HepG2 (cell line): Measurements from ENCODE around the gene HHIPL1. TPM values are rescaled to one million over a fixed set of nuclear protein-coding genes. Genes with fewer than 3 reads are reported as not detected.

Experiments used
- ATAC-seq: fragments of 200-7000 bp; cut with Tn5 transposase; 3 replicates; pipeline ENCODE4 v1.9.1; 2020; ENCODE audit warnings: mild to moderate bottlenecking, moderate library complexity
- BruUV-seq: library from RNA; stranded (reverse); fragments of 400-500 nt; replicated peaks from 2 replicates; lab custom pipeline; 2021; lab: Mats Ljungman, UMichigan
- CTCF ChIA-PET: fragments of 300-600 bp; formaldehyde crosslinking; extraction: SDS; loops from one replicate; lab custom pipeline; 2021; ENCODE audit warnings: low total read pairs, inconsistent platforms, low intra/inter-chr PET ratio; lab: Yijun Ruan, JAX
- POLR2A ChIA-PET: fragments of 350-600 bp; sonication (Branson Sonifier 250); formaldehyde crosslinking; loops from one replicate; lab custom pipeline; 2020; ENCODE audit warnings: antibody characterized with exemption, inconsistent platforms; lab: Yijun Ruan, JAX
- DNase-seq: peaks from one replicate; pipeline ENCODE4 v3.0.0-alpha.2; 2015; ENCODE audit warnings: low spot score
- FAIRE-seq: peaks from 3 replicates; lab custom pipeline; 2011; peaks lifted over from hg19 to GRCh38; lab: Jason Lieb, UNC
- H2AFZ ChIP-seq: one replicate; pipeline ENCODE4 v1.6.1; 2011; ENCODE audit warnings: low read length, inconsistent platforms
- H3K27ac ChIP-seq: fragments of 300-600 bp; 3 replicates; pipeline ENCODE4 v1.8.0; 2011; ENCODE audit warnings: mixed run types, mild to moderate bottlenecking, mixed read lengths, low read length, inconsistent platforms; ENCODE audit not compliant: insufficient read depth; ENCODE audit errors: extremely low read length
- H3K27me3 ChIP-seq, 2 experiments: fragments of 200-600 bp in 1 of 2; 2 replicates in 1 of 2; 3 replicates in 1 of 2; pipeline versions ENCODE4 v1.6.0 to v1.8.0; 2011; ENCODE audit warnings: low read length in 2 of 2, mild to moderate bottlenecking in 2 of 2, moderate library complexity in 2 of 2, inconsistent platforms in 1 of 2; ENCODE audit not compliant: insufficient read depth in 2 of 2, control insufficient read depth in 1 of 2
- H3K36me3 ChIP-seq, 2 experiments: fragments of 200-600 bp in 1 of 2; replicated peaks in 1 of 2; 2 replicates in 1 of 2; 3 replicates in 1 of 2; pipeline versions ENCODE4 v1.5.1 to v1.8.0; 2011; ENCODE audit warnings: low read length in 2 of 2, inconsistent platforms in 1 of 2; ENCODE audit not compliant: insufficient read depth in 2 of 2, control insufficient read depth in 1 of 2
- H3K4me1 ChIP-seq: 2 replicates; pipeline ENCODE4 v1.5.1; 2012; ENCODE audit warnings: low read length, inconsistent platforms; ENCODE audit not compliant: insufficient read depth
- H3K4me2 ChIP-seq: 2 replicates; pipeline ENCODE4 v1.6.0; 2011; ENCODE audit warnings: low read depth, low read length, inconsistent platforms
- H3K4me3 ChIP-seq, 3 experiments: fragments of 200-600 bp in 1 of 3; sonication (generic), shearing (Covaris generic) in 1 of 3; replicated peaks in 1 of 3; 2 replicates each; pipeline ENCODE4 v1.5.1; 2011 to 2016; ENCODE audit warnings: low read length in 3 of 3, inconsistent platforms in 2 of 3, low read depth in 2 of 3, mild to moderate bottlenecking in 2 of 3, control low read depth in 1 of 3, mixed read lengths in 1 of 3; ENCODE audit not compliant: insufficient read depth in 1 of 3
- H3K79me2 ChIP-seq: one replicate; pipeline ENCODE4 v1.6.1; 2011; ENCODE audit warnings: low read length, inconsistent platforms; ENCODE audit not compliant: insufficient read depth
- H3K9ac ChIP-seq: 2 replicates; pipeline ENCODE4 v1.6.0; 2011; ENCODE audit warnings: mild to moderate bottlenecking, low read depth, low read length, inconsistent platforms; ENCODE audit not compliant: insufficient read depth
- H3K9me3 ChIP-seq: 2 replicates; pipeline ENCODE4 v1.5.1; 2012; ENCODE audit warnings: mild to moderate bottlenecking, low read length
- H4K20me1 ChIP-seq: 2 replicates; pipeline ENCODE4 v1.6.0; 2011; ENCODE audit warnings: inconsistent platforms, mild to moderate bottlenecking, low read length, moderate library complexity; ENCODE audit not compliant: insufficient read depth
- ZNF142 ChIP-seq: sonication (generic); formaldehyde crosslinking; IDR thresholded peaks from 2 replicates; pipeline ENCODE4 v1.4.0; 2020; ENCODE audit warnings: missing genetic modification reagents
- ZNF629 ChIP-seq: sonication (generic); formaldehyde crosslinking; conservative IDR thresholded peaks from 2 replicates; pipeline ENCODE4 v1.5.0; 2020; ENCODE audit warnings: missing genetic modification reagents
- ZNF652 ChIP-seq: IDR thresholded peaks from 2 replicates; pipeline ENCODE4 v1.6.1; 2016; ENCODE audit warnings: low read depth, borderline replicate concordance
- ZNF768 ChIP-seq: sonication (generic); formaldehyde crosslinking; IDR thresholded peaks from 2 replicates; pipeline ENCODE4 v1.4.0; 2020; ENCODE audit warnings: missing genetic modification reagents
- WGBS: methylation state at CpG from one replicate; pipeline ENCODE4 v1.1.6; 2017; ENCODE audit warnings: low lambda C conversion rate; 5-methylcytosine and 5-hydroxymethylcytosine counted together
- in situ Hi-C: cut with HindIII; loops from 2 replicates; pipeline ENCODE4 v1.10.0; 2017; ENCODE audit warnings: low pct_unique_long_range_greater_than_20kb; ENCODE audit not compliant: extremely low pct_ligation_motif_present
- intact Hi-C: fragments of 100-400 bp; cut with micrococcal nuclease; formaldehyde crosslinking; loops from one replicate; pipeline ENCODE4 v1.10.0; 2022; ENCODE audit not compliant: unreplicated experiment
- polyA plus RNA-seq, 8 experiments: library from polyadenylated mRNA; depleted of rRNA in 3 of 8; stranded (reverse) in 7 of 8; unstranded in 1 of 8; fragments of >200 nt; fragmentation: Illumina TruSeq in 4 of 8; extraction: Trizol in 4 of 8; gene quantifications; 2 replicates each; pipeline versions ENCODE4 v1.2.1 to v1.2.3, GENCODE V29; 2011 to 2016; ENCODE audit warnings: low read depth in 4 of 8, missing spikeins in 1 of 8, mixed read lengths in 1 of 8; ENCODE audit not compliant: insufficient read depth in 1 of 8
- total RNA-seq, 5 experiments: library from RNA; depleted of rRNA; stranded (reverse); fragments of >200 nt; fragmentation: Illumina TruSeq; extraction: Trizol; gene quantifications; 2 replicates each; pipeline ENCODE4 v1.2.3, GENCODE V29; 2016; ENCODE audit warnings: low read depth in 1 of 5

HHIPL1 gene
- total and polyA plus RNA-seq, 2 of the 13 experiments (the other 11 are each of a cell fraction or from before 2014, with no cell fraction given) = not detected

- Histone ChIP-seq H3K9me3 (no peaks in the 10 kb centered on the region), H3K27me3 (peaks cover 5 to 21% of the 10 kb centered on the region in 2 experiments; a peak in 4 of 5 replicates), H3K36me3 (no peaks in the 10 kb centered on the region), H4K20me1 (no peaks in the 10 kb centered on the region), H3K4me2 (no peak overlapping the region), H3K4me1 (peaks cover 9% of the 10 kb centered on the region; the same call in 1 of the 2 replicates), H3K79me2 (no peaks in the 10 kb centered on the region), H3K27ac (no peak overlapping the region), H3K9ac (no peak overlapping the region), H3K4me3 (no peak overlapping the region), H2AFZ (no peak overlapping the region)
- ATAC-seq = no peak
- DNase-seq = no peak
- no TSS peak for BruUV-seq
- FAIRE-seq = no peak
- intact Hi-C loops (no loop called here), in situ Hi-C loops (no loop called here)
- TF ChIP-seq ZNF768 (CRISPR knock-in tag) (peak; percentile 35; the same call in 1 of the 2 replicates), ZNF629 (CRISPR knock-in tag) (peak; percentile 63), ZNF652 (CRISPR knock-in tag) (no peak)
- CTCF ChIA-PET = no interaction called here
- POLR2A ChIA-PET = no interaction called here
- WGBS = 53% methylated on average over 4 of the region's 15 CpGs
These were observed 80.2 kb downstream of the HHIPL1 start for GRCh38 chr14:99724939-99725773.

GRCh38 chr14:99725774-99726537 is 81.0 kb downstream of the HHIPL1 start:
- 0% methylated on average over 7 of the region's 18 CpGs for WGBS
- no peaks in the 10 kb centered on the region for H4K20me1 ChIP-seq
- peak; percentile 87 for TF ChIP-seq ZNF629 (CRISPR knock-in tag)
- no peak for TF ChIP-seq ZNF142

More at GRCh38 chr14:99725774-99726537, 81.0 kb downstream of the HHIPL1 start:
- H3K4me1 ChIP-seq = peaks cover 13% of the 10 kb centered on the region
- no peaks in the 10 kb centered on the region for H3K79me2 ChIP-seq
- peak overlapping the region; percentile 31 for H3K4me2 ChIP-seq
- POLR2A ChIA-PET = no interaction called here
- peak overlapping the region in 1 of 3 experiments; percentile 41; a peak in 1 of 6 replicates for H3K4me3 ChIP-seq
- H3K27me3 ChIP-seq = peaks cover 5 to 21% of the 10 kb centered on the region in 2 experiments; a peak in 4 of 5 replicates
- FAIRE-seq = no peak
- intact Hi-C loops (no loop called here), in situ Hi-C loops (no loop called here)
- no peaks in the 10 kb centered on the region for H3K36me3 ChIP-seq
- no peak overlapping the region for H2AFZ ChIP-seq
- BruUV-seq = no TSS peak
- CTCF ChIA-PET = no interaction called here
- H3K9ac ChIP-seq = no peak overlapping the region
- H3K9me3 ChIP-seq = no peaks in the 10 kb centered on the region
- DNase-seq = no peak
- no peak for ATAC-seq
- no peak overlapping the region for H3K27ac ChIP-seq
